HG02938 (cell line): ENCODE data around the gene NTPCR.

Experiments
- ATAC-seq: cut with Tn5 transposase; IDR thresholded peaks from one replicate; pipeline ENCODE4 v1.9.1; 2021; ENCODE audit warnings: mild to moderate bottlenecking, moderate library complexity; ENCODE audit not compliant: unreplicated experiment

NTPCR gene

DNA sequence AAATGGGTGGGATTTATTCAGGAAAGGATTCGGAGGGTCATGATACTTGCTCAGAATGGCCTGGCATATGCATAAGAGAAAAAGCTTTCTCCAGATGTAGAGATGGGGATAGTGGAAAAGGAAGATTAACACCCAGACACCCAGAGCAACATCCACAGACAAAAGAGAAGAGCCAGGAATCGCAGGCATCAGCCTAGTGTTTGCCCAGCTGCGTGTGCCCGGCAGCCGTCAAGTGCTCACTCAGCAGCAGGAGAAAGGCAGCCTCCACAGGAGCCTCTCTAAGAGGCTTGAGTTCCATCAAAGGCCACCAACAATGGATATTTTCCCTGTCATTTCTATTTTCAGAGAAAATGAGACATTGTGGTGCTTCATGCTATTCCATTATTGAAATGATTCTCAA lies 54.7 kb downstream of the NTPCR start:
- ATAC-seq = no peak

- no peak for ATAC-seq
Measured at GRCh38 chr1:233005703-233006102, 55.3 kb downstream of the NTPCR start.

GRCh38 chr1:233006108-233006507 lies 55.7 kb downstream of the NTPCR start:
- no peak for ATAC-seq

- ATAC-seq = no peak
Measured at GRCh38 chr1:233006541-233006973, 56.1 kb downstream of the NTPCR start.

- no peak for ATAC-seq
Measured at GRCh38 chr1:233010146-233010545, 59.7 kb downstream of the NTPCR start.

GRCh38 chr1:233012021-233012420 lies 61.6 kb downstream of the NTPCR start:
- no peak for ATAC-seq

- no peak for ATAC-seq
Measured at GRCh38 chr1:233015965-233016364, 65.6 kb downstream of the NTPCR start.

DNA sequence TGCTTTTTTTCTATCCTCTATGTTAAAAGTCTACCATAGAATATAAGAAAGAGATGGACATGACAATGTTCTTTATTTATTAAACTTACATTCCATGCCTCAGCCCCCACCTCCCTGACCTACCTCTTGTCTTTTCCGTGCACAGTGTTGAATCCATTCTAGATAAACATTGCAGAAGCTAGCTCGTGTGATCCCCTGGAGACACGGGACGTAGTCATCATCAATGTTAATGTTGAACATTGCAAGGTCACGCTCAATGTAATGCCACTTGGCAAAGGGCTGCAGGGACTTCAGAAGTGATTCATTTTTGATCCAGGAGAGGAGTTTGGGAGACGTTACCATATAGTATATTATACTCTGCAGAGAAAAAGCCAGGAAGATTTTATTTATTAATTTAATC lies 66.4 kb downstream of the NTPCR start:
- no peak for ATAC-seq

DNA sequence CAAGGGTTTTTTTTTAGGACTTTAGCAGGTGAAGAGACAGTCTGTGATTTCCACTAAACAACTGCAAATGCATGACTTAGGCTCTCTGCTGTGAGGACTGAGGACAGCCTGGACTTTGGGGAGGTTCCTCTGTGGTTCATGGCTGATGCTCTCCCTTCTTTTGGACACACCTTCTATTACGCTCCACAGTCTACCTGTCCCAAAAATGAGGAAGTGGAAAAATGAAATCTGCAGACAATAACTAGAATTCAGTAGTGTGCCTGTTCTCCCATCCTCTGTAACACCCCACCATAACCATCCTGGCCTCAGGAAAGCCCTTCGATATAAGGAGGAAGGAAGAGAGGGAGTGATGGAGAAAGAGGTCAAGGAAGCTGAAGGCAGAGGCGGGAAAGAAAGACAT lies 68.7 kb downstream of the NTPCR start:
- ATAC-seq = no peak

GRCh38 chr1:233019778-233020325 lies 69.4 kb downstream of the NTPCR start:
- no peak for ATAC-seq

DNA sequence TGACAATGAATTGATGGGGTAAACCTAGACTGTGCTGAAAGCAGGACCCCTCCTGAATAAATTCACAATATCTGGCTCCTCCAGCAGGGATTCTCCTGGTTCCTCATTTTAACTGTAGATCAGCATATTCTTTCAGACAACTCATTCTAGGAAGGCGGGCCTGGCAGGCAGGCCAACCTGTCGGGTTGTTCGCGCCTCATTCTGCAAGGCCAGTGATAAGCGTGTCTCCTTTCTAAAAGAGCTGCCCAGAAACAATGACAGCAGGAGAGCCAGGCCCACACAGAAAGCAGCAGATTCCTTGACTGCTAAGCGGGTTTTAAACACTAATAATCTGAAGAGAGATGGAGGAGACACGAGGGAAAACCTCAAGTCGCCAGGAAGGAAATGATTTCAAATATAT lies 70.0 kb downstream of the NTPCR start:
- no peak for ATAC-seq

DNA sequence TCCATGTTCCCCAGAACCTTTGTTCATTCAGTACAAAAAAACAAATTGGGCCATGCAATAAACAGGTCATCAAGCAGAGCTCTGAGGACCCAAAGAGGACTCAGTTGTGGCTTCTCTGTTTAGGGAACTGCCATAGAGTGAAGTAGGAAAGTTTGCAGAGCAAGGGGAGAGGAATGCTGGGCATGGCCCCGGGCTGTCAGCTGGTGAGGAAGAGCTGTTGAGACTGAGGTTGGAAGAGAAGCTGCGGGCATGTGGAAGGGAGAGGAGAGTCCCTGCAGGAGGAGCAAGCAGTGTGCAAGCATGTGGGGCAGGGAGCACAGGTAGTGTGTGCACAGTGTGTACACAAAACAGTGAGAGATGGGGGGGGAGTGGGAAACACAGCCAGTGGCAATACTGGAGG lies 71.8 kb downstream of the NTPCR start:
- ATAC-seq = no peak

DNA sequence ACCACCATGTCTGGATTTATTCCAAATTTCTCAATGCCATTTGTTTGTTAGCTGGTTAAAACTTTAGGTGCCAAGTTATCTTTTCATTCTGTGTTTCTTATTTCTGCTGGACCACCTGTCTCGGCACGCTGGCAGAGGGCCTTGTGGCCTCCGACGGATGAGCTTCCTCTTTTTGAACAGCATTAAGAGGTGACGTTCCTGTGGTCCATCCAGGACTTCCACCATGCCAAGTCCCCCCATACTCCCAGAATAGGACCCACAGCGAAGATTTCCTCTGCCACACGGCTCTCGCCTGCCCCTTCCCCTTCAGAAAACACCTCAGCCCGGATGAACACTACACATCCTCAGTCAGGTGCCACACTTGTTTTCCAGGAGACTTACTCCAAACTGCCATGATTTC lies 73.8 kb downstream of the NTPCR start:
- ATAC-seq = no peak

DNA sequence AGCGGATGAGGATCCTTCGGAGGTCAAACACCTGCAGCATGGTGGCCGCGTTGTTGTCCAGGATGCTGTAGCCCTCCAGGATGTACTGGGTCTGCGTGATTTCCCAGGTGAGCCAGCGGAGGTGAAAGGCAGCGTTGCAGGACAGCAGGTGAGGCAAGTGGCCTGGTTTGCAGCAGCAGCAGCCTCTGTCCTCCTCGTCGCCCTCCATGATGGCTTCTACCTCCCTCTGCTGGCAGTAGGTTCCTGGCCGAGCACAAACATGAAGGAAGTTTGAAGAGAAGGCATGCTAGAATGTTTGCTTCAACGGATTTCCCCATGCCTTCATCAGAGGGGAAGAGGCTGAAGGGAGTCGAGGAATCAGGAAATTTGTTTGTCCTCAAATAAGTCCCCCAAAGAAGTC lies 74.7 kb downstream of the NTPCR start:
- ATAC-seq = no peak

DNA sequence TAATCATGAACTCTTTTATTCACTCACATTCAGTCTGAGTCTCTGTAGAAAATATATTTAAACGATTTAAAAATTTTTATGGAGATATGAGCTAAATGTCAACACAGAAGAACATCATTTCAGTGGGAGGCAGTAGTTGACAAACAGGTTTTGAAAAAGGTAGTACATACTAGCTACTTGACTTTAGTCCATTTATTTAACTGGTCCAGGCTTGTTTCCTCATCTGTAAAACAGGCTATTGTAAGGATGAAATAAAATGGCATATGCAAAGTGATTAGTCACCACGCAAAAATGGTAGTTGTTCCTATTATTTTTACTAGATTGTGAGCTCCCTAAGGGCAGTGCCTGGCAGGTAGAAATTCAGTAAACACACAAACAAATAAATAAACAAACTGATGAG lies 75.2 kb downstream of the NTPCR start:
- no peak for ATAC-seq

DNA sequence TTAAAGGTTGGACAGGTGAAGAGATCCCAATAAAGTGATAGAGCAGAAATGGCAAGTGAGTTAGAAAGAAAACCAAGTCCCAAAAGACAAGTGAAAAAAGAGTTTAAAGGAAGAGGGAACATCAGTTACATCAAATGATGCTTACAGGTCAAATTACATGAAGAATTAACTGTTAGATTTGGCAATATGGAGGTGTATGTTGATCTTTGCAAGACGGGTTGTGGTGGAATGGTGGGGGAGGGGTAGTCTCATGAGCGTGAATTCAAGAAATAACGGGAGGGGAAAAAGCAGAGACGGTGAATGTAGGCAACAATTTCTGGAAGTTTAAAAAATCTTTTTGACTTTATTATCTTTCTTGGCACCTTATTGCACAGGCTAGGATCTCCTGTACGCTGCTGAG lies 76.6 kb downstream of the NTPCR start:
- ATAC-seq = no peak

GRCh38 chr1:233031521-233031920 lies 81.1 kb downstream of the NTPCR start:
- ATAC-seq = no peak

GRCh38 chr1:233032916-233033315 lies 82.5 kb downstream of the NTPCR start:
- ATAC-seq = no peak

DNA sequence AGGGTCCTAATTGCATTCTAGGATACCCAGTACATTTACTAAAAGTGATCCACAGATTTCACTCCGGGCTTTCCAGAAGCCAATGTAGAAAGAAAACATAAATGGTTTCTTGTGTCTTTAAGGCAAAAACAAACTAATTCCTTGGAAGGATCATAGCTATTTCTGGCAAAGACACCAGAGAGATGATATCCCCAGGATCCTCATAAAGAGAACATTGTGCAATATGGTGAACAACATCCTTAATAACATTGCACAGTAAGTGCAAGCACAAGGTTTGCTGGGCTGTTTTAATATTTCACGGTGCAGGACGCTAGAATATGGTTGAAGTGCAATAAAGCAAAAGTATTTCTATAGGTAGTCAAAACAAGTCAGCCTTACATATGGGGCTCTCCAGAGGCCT lies 83.0 kb downstream of the NTPCR start:
- ATAC-seq = no peak
